Measurements from ENCODE around the gene VTI1A.
"Not testable (repeated sequence)": the region's sequence is repeated elsewhere in the genome, so short reads cannot be mapped to it uniquely, and the experiment has no call there.

VTI1A gene

DNA sequence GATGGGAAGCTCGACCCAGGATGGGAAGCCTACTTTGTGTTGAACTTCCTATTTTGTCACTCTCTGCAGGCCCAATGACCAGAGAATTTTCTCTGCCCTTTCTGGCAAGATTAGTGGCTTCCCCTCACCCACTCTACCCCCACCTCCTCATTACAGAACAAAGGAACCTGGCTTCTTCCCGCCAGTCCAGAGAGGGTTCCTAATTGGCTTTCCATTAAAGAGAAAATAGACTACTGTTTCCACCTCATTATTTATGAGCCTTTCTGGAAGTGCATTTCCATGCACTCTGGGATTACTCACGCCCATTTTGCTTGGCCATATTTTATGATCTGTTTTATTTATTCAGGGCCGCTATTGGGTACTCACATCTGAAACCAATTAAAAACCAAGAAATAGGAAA, 408.1 kb downstream of the VTI1A start:
- no peak overlapping the region for H3K4me3 ChIP-seq (ENCODE audit: low read depth, low read length)
- DNase-seq (ENCODE audit: low read depth): no peak
- TF ChIP-seq, protein P1, sequence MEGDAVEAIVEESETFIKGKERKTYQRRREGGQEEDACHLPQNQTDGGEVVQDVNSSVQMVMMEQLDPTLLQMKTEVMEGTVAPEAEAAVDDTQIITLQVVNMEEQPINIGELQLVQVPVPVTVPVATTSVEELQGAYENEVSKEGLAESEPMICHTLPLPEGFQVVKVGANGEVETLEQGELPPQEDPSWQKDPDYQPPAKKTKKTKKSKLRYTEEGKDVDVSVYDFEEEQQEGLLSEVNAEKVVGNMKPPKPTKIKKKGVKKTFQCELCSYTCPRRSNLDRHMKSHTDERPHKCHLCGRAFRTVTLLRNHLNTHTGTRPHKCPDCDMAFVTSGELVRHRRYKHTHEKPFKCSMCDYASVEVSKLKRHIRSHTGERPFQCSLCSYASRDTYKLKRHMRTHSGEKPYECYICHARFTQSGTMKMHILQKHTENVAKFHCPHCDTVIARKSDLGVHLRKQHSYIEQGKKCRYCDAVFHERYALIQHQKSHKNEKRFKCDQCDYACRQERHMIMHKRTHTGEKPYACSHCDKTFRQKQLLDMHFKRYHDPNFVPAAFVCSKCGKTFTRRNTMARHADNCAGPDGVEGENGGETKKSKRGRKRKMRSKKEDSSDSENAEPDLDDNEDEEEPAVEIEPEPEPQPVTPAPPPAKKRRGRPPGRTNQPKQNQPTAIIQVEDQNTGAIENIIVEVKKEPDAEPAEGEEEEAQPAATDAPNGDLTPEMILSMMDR (IDR thresholded peaks at IDR 0.05; ENCODE audit: control insufficient read depth, extremely low read depth, insufficient read depth): no peak

DNA sequence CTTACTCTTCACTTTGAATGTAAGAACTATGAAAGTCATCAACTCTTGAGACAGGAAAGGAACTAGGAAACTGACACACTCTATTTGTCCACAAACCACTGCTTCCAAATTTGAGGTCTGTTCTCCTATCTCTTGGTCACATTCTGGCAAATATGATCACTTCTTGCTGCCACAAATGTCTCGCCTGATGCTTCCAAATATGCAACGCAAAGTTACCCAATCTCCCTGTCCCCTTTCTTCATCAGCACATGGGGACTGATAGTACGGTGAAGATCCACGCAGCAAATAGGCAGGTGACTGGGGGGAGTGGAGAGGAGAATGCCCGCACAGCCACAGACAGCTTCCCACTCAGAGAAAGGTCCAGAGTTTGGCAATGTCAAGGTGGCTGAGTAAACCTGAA, 410.5 kb downstream of the VTI1A start:
- H3K4me3 ChIP-seq (ENCODE audit: low read depth, low read length): no peak overlapping the region
- DNase-seq (ENCODE audit: low read depth): no peak
- TF ChIP-seq, protein P1 (IDR thresholded peaks at IDR 0.05; ENCODE audit: control insufficient read depth, extremely low read depth, insufficient read depth): no peak

DNA sequence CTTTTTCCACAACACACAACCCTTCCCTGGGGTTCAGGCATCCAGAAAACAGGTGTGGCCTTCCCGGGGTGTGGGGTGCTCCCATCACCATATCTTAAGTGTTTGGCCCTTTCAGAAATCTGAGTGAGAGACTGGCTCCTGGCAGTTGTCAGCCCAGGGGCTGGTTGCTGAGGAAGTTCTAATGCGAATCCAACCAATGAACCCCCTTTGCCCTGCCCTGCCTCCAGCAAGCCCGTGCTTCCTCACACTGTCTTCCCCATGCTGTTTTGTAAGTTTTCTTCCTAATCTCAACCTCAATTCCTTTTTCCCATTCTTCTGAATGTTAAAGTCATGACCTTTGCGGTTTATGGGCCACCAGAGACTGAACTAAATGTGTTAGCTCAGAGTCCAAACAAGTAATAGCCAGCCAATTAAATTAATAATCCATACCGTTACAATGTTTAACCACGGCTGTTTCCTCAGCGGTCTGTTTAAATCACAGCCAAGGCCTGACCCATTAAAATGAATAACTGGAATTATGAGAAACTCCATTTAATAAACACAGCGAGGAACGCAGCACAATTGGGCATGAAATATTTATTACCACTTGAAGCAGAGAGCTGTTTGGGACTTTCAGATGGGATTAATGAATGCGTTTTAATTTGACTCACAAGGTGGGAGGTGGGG, 412.1 kb downstream of the VTI1A start:
- H3K4me3 ChIP-seq (ENCODE audit: low read depth, low read length): no peak overlapping the region
- DNase-seq (ENCODE audit: low read depth): no peak
- TF ChIP-seq, protein P1 (IDR thresholded peaks at IDR 0.05; ENCODE audit: control insufficient read depth, extremely low read depth, insufficient read depth): no peak

DNA sequence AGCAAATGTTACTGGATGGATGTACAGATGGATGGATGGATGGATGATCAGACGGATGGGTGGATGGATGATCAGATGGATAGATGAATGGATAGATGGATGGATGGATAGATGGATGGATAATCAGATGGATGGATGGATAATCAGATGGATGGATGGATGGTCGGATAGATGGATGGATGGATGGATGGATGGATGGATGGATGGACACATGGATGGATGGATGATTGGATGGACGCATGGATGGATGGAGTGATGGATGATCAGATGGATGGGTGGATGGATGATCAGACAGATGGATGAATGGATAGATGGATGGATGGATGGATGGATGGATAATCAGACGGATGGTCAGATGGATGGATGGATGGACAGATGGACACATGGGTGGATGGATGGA, 412.8 kb downstream of the VTI1A start:
- TF ChIP-seq, protein P1 (IDR thresholded peaks at IDR 0.05; ENCODE audit: control insufficient read depth, extremely low read depth, insufficient read depth): no peak
- no peak overlapping the region for H3K4me3 ChIP-seq (ENCODE audit: low read depth, low read length)
- DNase-seq (ENCODE audit: low read depth): no peak

DNA sequence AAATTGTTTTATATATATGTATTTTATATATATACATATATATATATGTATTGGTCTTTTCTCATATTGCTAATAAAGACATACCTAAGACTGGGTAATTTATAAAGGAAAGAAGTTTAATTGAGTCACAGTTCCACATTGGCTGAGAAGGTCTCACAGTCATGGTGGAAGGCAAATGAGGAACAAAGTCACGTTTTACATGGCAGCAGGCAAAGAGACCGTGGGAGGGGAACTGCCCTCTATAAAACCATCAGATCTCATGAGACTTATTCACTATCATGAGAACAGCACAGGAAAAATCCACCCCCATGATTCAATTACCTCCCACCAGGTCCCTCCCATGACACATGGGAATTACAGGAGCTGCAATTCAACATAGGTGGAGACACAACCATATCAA, 416.4 kb downstream of the VTI1A start:
- H3K4me3 ChIP-seq (ENCODE audit: low read depth, low read length); DNase-seq (ENCODE audit: low read depth): not testable (repeated sequence)
